Stimulated activated CD8-positive, alpha-beta memory T cell treated with anti-CD3 and anti-CD28 coated beads, Interleukin-7, amount 100 ng/mL, for 1 hour (primary cell): Measurements from ENCODE around the gene IL3RA.

Experiments
- DNase-seq, 2 donors: peaks; one replicate each; pipeline ENCODE4 v3.0.0-alpha.2; 2020; ENCODE audit warnings: low read depth in 2 of 2

The IL3RA gene

DNA sequence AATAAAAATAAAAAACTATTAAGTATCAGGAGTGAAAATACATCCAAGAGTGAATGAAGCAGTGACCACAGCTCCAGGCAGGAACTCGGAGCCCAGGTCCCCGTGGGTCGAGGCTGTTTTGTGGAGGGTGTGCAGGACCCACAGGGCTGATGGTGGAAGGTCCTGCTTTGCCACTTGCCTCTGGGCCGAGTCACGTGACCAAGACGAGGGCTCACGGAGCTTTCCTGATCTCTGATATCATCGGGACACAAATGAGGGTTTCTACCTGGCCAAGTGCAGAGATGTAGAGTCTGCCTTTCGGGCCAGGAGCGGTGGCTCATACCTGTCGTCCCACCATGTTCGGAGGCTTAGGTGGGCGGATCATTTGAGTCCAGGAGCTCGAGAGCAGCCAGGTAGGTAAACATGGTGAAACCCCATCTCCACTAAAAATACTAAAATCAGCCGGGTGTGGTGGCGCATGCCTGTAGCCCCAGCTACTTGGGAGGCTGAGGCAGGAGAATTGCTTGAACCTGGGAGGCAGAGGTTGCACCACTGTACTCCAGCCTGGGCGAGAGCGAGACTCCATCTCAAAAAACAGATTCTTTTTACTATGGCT lies 48.2 kb downstream of the IL3RA start:
- DNase-seq, result no peak

DNA sequence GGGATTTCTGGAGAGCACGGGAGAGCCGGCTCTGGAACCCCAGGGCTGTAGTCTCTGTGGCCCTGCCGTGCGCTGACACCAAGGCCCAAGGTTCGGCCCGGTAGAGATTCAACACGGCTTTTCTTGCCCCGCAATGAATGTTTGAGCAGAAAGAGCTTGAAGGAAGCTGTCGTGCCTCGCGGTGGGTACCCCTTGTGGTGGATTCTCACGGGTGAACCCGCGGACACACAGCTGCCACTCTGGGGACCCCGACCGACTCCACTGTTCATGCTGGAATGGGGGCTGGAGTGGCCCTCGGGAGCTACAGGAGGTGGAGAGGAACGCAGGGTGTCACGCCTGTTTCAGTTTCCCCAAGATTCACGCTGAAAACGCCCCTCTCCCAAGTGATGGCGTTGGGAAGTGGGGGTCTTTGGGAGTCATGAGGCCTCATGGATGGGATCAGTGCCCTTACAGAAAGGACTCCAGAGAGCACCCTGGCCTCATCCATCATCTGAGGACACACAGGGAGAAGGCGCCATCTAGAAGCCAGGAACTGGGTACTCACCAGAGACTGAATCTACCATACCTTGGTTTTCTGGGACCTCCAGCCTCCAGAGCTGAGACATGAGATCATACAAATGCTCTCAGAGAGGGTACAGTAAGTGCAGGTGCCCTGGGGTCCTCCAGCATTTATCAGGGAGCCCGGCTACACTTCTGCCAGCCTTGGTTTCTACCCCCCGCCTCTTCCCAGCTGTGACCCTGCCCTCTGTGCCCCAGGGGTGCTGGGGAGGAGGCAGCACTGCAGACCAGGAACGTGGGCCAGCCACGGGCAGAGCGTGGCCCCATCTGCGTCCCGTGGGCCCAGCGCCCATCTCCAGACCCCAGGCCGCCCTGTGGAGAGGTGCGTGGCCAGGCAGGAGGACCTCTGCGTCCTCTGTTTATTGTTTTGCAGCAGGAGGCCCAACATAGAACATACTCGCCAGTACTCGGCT lies 49.0 kb downstream of the IL3RA start:
- DNase-seq, result no peak

DNA sequence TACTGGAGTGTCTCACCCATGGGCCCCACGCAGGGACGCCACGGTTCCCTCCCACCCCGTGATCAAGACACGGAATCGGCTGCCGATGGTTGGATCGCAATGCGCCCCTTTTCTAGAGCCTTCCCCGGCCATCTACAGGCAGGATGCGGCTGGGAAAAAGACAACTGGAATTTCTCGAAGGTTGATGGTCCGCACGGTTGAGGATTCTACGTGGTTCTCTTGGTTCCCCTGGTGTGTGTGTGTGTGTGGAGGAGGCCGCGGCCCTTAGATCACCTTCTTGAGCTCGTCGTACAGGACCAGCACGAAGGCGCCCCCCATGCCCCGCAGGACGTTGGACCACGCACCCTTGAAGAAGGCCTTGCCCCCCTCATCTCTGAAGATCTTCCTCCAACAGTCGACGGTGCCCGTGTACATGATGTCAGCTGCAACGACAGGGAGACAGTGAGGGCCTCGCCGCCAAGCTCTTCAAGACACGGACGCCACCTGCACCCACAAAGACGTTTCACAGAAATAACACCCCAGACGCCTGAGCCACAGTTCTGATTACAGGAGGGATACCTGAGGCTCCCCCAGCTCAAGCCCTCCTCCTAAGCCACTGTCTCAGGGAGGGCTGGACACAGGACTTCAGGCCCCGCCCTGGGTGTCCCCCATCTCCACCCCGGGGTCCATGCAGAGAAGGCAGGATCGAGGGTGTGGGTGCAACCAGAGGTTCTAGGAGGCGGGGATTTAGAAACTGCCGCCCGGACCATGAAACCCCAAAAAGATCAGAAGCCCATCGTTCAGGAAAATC lies 49.9 kb downstream of the IL3RA start:
- no peak for DNase-seq

- no peak for DNase-seq
Measured at GRCh38 chrX:1387141-1387776, 50.7 kb downstream of the IL3RA start.

DNA sequence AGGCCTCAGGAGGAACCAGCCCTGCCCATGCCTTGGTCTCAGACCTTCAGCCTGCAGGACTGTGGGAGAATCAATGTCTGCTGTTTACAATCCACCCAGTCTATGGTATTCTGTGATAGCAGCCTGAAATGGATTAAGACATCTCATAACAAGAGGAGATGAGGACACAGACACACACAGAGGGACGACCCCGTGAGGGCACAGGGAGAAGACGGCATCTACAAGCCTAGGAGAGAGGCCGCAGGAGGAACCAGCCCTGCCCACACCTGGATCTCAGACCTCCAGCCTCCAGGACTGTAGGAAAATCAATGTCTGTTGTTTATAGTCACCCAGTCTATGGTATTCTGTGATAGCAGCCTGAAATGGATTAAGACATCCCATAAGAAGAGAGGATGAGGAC lies 52.1 kb downstream of the IL3RA start:
- no peak for DNase-seq

DNA sequence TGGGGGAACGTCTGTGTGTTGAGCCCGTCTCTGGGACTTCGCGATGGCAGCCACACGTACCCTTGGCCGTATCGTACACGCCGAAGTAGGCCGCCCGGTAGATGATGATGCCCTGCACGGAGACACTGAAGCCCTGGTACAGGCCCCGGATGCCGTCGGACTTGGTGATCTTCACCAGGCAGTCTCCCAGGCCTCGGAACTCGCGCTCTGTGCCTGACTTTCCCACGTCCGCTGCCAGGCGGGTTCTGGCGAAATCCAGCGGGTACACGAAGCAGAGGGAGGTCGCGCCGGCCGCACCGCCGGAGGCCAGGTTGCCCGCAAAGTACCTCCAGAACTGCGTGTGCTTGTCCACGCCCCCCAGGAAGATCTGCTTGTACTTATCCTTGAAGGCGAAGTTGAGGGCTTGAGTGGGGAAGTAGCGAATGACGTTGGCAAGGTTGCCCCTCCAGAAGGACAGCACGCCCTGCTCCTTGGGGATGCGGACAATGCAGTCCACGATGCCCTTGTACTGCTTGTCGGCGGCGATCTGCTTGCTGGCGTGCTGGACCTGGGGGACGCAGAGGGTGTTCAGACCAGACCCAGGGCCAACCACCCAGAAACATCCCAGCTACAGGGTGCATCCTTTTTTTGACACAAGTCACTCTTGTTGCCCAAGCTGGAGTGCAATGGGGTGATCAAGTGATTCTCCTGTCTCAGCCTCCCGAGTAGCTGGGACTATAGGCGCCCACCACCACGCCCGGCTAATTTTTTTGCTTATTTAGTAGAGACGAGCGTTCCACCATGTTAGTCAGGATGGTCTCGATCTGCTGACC lies 52.8 kb downstream of the IL3RA start:
- no peak for DNase-seq

GRCh38 chrX:1389993-1390285 lies 53.4 kb downstream of the IL3RA start:
- DNase-seq, result no peak

- no peak for DNase-seq
Measured at GRCh38 chrX:1390621-1391369, 54.2 kb downstream of the IL3RA start.

DNA sequence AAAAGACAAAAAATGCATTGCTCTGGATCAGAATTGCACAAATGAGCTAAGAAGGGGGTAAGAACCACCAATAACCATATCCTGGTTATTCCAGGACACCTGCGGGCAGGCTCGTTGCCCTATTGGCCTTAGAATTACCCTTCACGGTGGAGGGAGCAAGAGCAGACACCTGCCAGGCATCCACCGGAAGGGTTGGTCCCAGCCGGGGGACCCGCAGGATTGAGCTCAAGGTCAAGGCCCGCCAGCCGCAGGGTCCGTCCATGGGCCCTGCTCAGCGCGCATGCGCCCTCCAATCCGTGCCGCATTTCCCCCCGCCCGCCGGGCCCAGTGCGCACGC lies 54.8 kb downstream of the IL3RA start:
- DNase-seq, result no peak

GRCh38 chrX:1391707-1392375 lies 55.3 kb downstream of the IL3RA start, which contains the start of gene SLC25A6:
Gene SLC25A6 (minus strand): TSS chrX:1392113. CDS start chrX:1392009, 104 bp downstream.
- peak; percentile 98 to 99 for DNase-seq

- no peak for DNase-seq
Measured at GRCh38 chrX:1392376-1393068, 55.9 kb downstream of the IL3RA start.

DNA sequence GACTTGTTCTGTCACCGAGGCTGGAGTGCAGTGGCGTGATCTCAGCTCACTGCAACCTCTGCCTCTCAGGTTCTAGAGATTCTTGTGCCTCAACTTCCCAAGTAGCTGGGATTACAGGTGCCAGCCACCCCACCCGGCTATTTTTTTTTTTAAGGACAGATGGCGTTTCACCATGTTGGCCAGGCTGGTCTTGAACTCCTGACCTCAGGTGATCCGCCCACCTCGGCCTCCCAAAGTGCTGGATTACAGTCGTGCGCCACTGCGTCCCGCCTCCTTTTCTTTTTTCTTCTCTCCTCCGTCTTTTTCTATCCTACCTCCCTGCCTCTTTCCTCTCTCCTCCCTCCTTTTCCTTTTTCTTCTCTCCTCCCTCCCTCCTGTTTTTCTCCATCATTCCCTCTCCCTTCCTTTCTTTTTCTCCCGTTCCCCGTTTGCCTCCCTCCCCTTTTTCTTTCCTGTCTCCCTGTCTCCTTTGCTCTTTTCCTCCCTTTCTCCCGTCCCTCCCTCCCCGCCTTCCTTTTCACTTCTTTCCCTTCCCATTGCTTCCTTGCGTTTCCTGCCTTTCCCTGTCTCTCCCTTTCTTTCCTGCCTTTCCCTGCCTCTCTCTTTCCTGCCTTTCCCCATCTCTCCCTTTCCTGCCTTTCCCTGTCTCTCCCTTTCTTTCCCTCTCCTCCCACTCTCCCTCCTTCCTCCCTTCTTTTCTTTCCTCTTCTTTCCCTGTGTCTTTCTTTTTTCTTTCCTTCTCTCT lies 57.5 kb downstream of the IL3RA start:
- DNase-seq, result no peak

- no peak for DNase-seq
Measured at GRCh38 chrX:1394731-1395501, 58.3 kb downstream of the IL3RA start.

DNA sequence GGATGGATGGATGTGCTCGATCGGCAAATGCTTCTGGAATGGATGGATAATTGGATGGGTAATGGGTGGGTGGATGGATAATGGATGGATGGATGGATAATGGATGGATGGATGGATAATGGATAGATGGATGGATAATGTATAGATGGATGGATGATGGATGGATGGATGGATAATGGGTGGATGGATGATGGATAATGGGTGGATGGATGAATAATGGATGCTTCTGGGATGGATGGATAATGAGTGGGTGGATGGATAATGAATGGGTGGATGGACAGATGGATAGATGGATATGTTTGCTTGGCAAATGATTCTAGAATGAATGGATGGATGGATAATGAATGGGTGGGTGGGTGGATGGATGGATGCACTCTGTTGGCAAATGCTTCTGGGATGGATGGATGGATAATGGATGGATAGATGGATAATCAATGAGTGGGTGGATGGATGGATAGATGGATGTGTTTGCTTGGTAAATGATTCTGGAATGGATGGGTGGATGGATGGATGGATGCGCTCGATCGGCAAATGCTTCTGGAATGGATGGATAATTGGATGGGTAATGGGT lies 59.1 kb downstream of the IL3RA start:
- no peak for DNase-seq

- no peak for DNase-seq
Measured at GRCh38 chrX:1397001-1397400, 60.4 kb downstream of the IL3RA start.

- DNase-seq, result no peak
Measured at GRCh38 chrX:1397441-1398270, 61.1 kb downstream of the IL3RA start.
